ENCODE measurements around the gene OR8D1. TPM values are rescaled to one million over a fixed set of nuclear protein-coding genes. Genes with fewer than 3 reads are reported as not detected.
"Not testable (repeated sequence)": the region's sequence is repeated elsewhere in the genome, so short reads cannot be mapped to it uniquely, and the experiment has no call there.

Gene OR8D1
- total RNA-seq, 2 experiments from 2014 or later, result not detected

GRCh38 chr11:124277804-124278203, 35.9 kb downstream of the OR8D1 start:
- Mint-ChIP-seq H3K4me3 (no peak overlapping the region), H3K27ac (no peak overlapping the region), H3K36me3 (ENCODE audit: low read depth) (no peaks in the 10 kb centered on the region), H3K4me1 (no peaks in the 10 kb centered on the region), H3K9me3 (ENCODE audit: low read depth) (peaks cover 4% of the 10 kb centered on the region), H3K27me3 (peaks cover 2% of the 10 kb centered on the region)
- DNase-seq (no peak), ATAC-seq (no peak)
- POLR2A ChIA-PET, result no interaction called here
- intact Hi-C loops (cut with DNase I, micrococcal nuclease), result no loop called here
- CTCF ChIA-PET, result no interaction called here

- intact Hi-C loops (cut with DNase I, micrococcal nuclease), result no loop called here
These were observed 36.5 kb downstream of the OR8D1 start for GRCh38 chr11:124277207-124277606.

GRCh38 chr11:124276081-124276480, 37.7 kb downstream of the OR8D1 start:
- no peaks in the 10 kb centered on the region for H3K4me1 Mint-ChIP-seq
- no peak overlapping the region for H3K4me3 Mint-ChIP-seq
- DNase-seq (no peak), ATAC-seq (no peak)
- H3K9me3 Mint-ChIP-seq (ENCODE audit: low read depth), result peaks cover under 1% of the 10 kb centered on the region
- intact Hi-C loops (cut with DNase I, micrococcal nuclease), result no loop called here
- no peak overlapping the region for H3K27ac Mint-ChIP-seq
- peaks cover 2% of the 10 kb centered on the region for H3K27me3 Mint-ChIP-seq
- CTCF ChIA-PET, result no interaction called here
- POLR2A ChIA-PET, result no interaction called here
- no peaks in the 10 kb centered on the region for H3K36me3 Mint-ChIP-seq (ENCODE audit: low read depth)

More at GRCh38 chr11:124277207-124277606, 36.5 kb downstream of the OR8D1 start:
- ChIA-PET POLR2A (no interaction called here), CTCF (no interaction called here)
- Mint-ChIP-seq H3K27ac (no peak overlapping the region), H3K4me1 (no peaks in the 10 kb centered on the region), H3K9me3 (ENCODE audit: low read depth) (peaks cover 4% of the 10 kb centered on the region), H3K4me3 (no peak overlapping the region), H3K27me3 (peaks cover 2% of the 10 kb centered on the region), H3K36me3 (ENCODE audit: low read depth) (no peaks in the 10 kb centered on the region)
- DNase-seq (no peak), ATAC-seq (no peak)

- Mint-ChIP-seq H3K27me3 (peaks cover 2% of the 10 kb centered on the region), H3K4me3 (no peak overlapping the region), H3K36me3 (ENCODE audit: low read depth) (no peaks in the 10 kb centered on the region), H3K27ac (no peak overlapping the region), H3K9me3 (ENCODE audit: low read depth) (no peaks in the 10 kb centered on the region), H3K4me1 (no peaks in the 10 kb centered on the region)
- DNase-seq (no peak), ATAC-seq (no peak)
- intact Hi-C loops (cut with DNase I, micrococcal nuclease), result no loop called here
- CTCF ChIA-PET, result no interaction called here
- POLR2A ChIA-PET, result no interaction called here
These were observed 39.7 kb downstream of the OR8D1 start for GRCh38 chr11:124274000-124274399.

GRCh38 chr11:124270886-124271285, 42.9 kb downstream of the OR8D1 start:
- H3K27me3 Mint-ChIP-seq; intact Hi-C loops (cut with DNase I, micrococcal nuclease); DNase-seq; H3K9me3 Mint-ChIP-seq (ENCODE audit: low read depth); CTCF ChIA-PET; H3K36me3 Mint-ChIP-seq (ENCODE audit: low read depth); H3K4me3 Mint-ChIP-seq; H3K4me1 Mint-ChIP-seq; H3K27ac Mint-ChIP-seq; ATAC-seq; POLR2A ChIA-PET: not testable (repeated sequence)

GRCh38 chr11:124265041-124265440, 48.7 kb downstream of the OR8D1 start:
- DNase-seq; H3K27me3 Mint-ChIP-seq; H3K9me3 Mint-ChIP-seq (ENCODE audit: low read depth); intact Hi-C loops (cut with DNase I, micrococcal nuclease); H3K4me1 Mint-ChIP-seq; H3K4me3 Mint-ChIP-seq; H3K27ac Mint-ChIP-seq; ATAC-seq; H3K36me3 Mint-ChIP-seq (ENCODE audit: low read depth); CTCF ChIA-PET; POLR2A ChIA-PET: not testable (repeated sequence)

GRCh38 chr11:124256076-124256475, 57.7 kb downstream of the OR8D1 start, which contains the start of gene OR8G5:
Gene OR8G5, plus strand, starts transcription at chr11:124256376. Its CDS starts 8,556 bp downstream, at chr11:124264932.
- Mint-ChIP-seq H3K4me1 (no peaks in the 10 kb centered on the region), H3K36me3 (ENCODE audit: low read depth) (no peaks in the 10 kb centered on the region), H3K27ac (no peak within 1 kb of the TSS), H3K9me3 (ENCODE audit: low read depth) (no peaks in the 10 kb centered on the region), H3K4me3 (no peak within 1 kb of the TSS), H3K27me3 (peaks cover 8% of the 10 kb centered on the region)
- ChIA-PET CTCF (no interaction called here), POLR2A (no interaction called here)
- intact Hi-C loops (cut with DNase I, micrococcal nuclease), result no loop called here
- DNase-seq, result no peak
- no peak for ATAC-seq

Other genes with a start within 250 kb of the OR8D1 start
- gene VWA5A, start 198.5 kb downstream of the OR8D1 start, total RNA-seq, result 1 to 10 TPM; 8.6 to 8.8 TPM
- not detected for gene OR10D3, start 130.6 kb downstream of the OR8D1 start, total RNA-seq
- gene OR8G1, start 72.9 kb downstream of the OR8D1 start, total RNA-seq, result not detected
- gene OR8G5, start 57.6 kb downstream of the OR8D1 start, total RNA-seq, result not detected
- not detected for gene OR8D2, start 6.2 kb upstream of the OR8D1 start, total RNA-seq
- gene OR8B2, start 70.5 kb upstream of the OR8D1 start, total RNA-seq, result not detected
- gene OR8B3, start 85.1 kb upstream of the OR8D1 start, total RNA-seq, result not detected
- gene OR8B4, start 110.9 kb upstream of the OR8D1 start, total RNA-seq, result not detected
- not detected for gene OR8B8, start 131.7 kb upstream of the OR8D1 start, total RNA-seq
- gene OR8B12, start 229.7 kb upstream of the OR8D1 start, total RNA-seq, result not detected